Omental fat pad (tissue), 4 donors: ENCODE measurements around the gene MAD2L2. TPM values are rescaled to one million over a fixed set of nuclear protein-coding genes. Genes with fewer than 3 reads are reported as not detected.

Experiments
- ATAC-seq: fragments of 150-250 bp; one replicate; pipeline ENCODE4 v1.9.1; 2016; ENCODE audit warnings: mild to moderate bottlenecking, moderate library complexity; ENCODE audit not compliant: low FRiP score
- DNase-seq: peaks from one replicate; pipeline ENCODE4 v3.0.0-alpha.2; 2019; ENCODE audit warnings: low spot score
- total RNA-seq, 4 donors: library from RNA; depleted of rRNA; stranded (reverse); fragments of >200 nt; gene quantifications; one replicate each; pipeline ENCODE4 v1.1.0, GENCODE V29; 2016
- TF ChIP-seq, protein P1 (sequence below), 3 donors: fragments of 450-650 bp; IDR thresholded peaks; one replicate each; pipeline ENCODE4 v1.5.1; 2016 to 2017; ENCODE audit warnings: antibody characterized with exemption in 3 of 3, mild to moderate bottlenecking in 3 of 3, moderate library complexity in 2 of 3

Gene MAD2L2
- total RNA-seq, 4 donors from 2014 or later, result 20.2 to 41.3 (median 35.7) TPM

DNA sequence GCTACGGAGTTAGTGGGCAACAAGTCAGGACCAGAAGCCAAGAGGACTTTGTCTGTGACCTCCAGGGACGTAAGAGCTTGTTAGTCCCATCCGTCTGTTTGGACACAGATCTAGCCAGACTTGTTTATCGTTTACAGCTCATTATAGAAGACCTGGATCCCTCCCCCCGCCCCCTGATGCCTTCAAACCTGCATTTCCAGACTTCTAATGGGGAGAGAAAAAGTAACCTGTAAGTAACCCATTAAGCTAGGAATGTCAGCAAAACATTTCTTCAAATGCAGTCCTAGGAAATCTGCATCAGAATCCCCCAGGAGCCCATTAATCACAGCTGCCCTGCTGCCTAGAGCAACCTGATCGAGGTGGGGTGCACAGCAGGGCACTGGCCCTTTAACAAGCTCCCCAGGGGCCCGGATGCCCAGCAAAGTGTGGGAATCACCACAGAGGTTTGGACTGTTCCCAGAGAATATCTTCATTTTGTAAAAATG is 1.4 kb upstream of the MAD2L2 start:
- ATAC-seq (no peak), DNase-seq (no peak)
- TF ChIP-seq, protein P1, sequence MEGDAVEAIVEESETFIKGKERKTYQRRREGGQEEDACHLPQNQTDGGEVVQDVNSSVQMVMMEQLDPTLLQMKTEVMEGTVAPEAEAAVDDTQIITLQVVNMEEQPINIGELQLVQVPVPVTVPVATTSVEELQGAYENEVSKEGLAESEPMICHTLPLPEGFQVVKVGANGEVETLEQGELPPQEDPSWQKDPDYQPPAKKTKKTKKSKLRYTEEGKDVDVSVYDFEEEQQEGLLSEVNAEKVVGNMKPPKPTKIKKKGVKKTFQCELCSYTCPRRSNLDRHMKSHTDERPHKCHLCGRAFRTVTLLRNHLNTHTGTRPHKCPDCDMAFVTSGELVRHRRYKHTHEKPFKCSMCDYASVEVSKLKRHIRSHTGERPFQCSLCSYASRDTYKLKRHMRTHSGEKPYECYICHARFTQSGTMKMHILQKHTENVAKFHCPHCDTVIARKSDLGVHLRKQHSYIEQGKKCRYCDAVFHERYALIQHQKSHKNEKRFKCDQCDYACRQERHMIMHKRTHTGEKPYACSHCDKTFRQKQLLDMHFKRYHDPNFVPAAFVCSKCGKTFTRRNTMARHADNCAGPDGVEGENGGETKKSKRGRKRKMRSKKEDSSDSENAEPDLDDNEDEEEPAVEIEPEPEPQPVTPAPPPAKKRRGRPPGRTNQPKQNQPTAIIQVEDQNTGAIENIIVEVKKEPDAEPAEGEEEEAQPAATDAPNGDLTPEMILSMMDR (IDR thresholded peaks at IDR 0.05), result no peak

GRCh38 chr1:11680270-11681070 is 478 bp downstream of the MAD2L2 start:
- DNase-seq, result no peak
- ATAC-seq, result peak; percentile 17

DNA sequence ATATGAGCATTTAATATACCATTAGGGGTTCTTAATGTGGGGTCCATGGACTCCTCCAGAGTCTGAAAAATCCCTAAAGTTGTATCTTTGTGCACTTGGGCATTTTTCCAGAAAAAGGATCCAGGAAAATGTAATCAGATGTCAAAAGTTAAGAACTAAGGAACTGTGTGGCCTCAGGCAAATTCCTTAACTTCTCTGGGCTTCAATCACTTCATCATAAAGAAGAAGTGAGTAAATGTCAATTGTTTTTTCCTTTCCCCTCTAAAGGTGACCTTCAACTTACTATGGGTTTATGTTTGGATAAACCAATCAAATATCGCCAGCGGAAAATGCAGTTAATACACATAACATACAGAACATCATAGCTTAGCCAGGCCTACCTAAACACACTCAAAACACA is 2.5 kb downstream of the MAD2L2 start:
- DNase-seq (no peak), ATAC-seq (no peak)
- TF ChIP-seq, protein P1 (IDR thresholded peaks at IDR 0.05), result no peak

More at GRCh38 chr1:11680270-11681070, 478 bp downstream of the MAD2L2 start:
- TF ChIP-seq, protein P1 (IDR thresholded peaks at IDR 0.05), result no peak

DNA sequence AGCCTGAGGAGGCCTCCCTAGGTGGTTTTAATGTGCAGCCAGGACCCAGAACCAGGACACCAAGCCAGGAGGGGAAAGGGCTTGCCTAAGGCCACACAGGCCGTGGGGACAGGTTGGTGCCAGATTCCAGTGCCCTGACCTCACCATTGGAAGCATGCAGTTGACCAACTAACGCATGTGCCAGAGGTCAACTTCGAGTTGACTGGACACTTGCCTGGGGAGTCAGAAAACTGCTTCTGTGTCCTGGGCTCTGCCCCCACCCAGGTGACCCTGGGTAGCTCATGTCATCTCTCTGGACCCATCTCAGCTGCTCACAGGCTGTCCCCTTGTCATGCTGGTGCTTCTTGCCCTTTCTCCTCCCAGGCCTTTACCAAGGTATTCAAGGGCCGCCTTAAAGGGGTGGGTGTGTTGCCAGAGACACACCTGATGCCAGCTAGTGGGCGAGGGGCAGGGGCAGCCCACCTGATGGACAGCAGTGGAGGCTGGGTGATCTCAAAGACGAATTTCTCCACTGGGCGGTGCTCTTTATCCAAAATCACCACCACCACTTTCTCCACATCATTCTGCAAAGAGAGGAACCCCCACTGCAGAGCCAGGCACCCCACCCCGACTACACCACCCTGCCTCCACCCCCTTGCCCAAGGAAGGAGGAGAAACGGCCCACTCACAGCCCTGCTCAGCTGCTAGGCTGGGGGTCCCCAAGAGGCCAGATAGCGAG is 4.4 kb downstream of the MAD2L2 start:
- ATAC-seq (no peak), DNase-seq (no peak)
- TF ChIP-seq, protein P1 (IDR thresholded peaks at IDR 0.05), result no peak

- TF ChIP-seq, protein P1 (IDR thresholded peaks at IDR 0.05), result no peak
- DNase-seq (no peak), ATAC-seq (no peak)
Observed at GRCh38 chr1:11675325-11675724, 5.6 kb downstream of the MAD2L2 start.

DNA sequence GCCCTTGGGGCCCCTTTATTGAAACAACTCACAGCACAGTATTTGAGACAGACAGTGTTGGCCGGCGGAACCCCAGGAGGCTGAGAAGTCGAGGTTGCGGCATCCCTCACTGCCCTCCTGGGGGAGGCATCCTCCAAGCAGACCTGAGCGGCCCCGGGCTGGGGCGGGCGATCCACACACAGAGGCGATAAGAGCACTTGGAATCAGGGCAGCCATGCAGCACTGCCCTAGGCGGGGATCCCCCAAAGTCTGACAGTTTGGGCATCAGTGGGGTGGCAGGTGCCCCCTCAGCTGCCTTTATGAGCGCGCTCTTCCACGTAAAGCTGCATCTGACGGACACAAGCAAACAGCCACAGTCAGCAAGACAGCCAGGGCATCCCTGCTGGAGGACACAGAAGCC is 6.5 kb downstream of the MAD2L2 start:
- DNase-seq (no peak), ATAC-seq (no peak)

More for the DNA sequence above, 6.5 kb downstream of the MAD2L2 start:
- TF ChIP-seq, protein P1 (IDR thresholded peaks at IDR 0.05), result no peak
